AML-193 (cell line): ENCODE measurements around the gene FGFR2.

Source experiments
- DNase-seq, 2 experiments: peaks; one replicate each; lab custom pipeline; 2025; lab: John Stamatoyannopoulos, UW

FGFR2 gene

GRCh38 chr10:121553511-121554264 is 44.6 kb downstream of the FGFR2 start:
- no peak for DNase-seq

DNA sequence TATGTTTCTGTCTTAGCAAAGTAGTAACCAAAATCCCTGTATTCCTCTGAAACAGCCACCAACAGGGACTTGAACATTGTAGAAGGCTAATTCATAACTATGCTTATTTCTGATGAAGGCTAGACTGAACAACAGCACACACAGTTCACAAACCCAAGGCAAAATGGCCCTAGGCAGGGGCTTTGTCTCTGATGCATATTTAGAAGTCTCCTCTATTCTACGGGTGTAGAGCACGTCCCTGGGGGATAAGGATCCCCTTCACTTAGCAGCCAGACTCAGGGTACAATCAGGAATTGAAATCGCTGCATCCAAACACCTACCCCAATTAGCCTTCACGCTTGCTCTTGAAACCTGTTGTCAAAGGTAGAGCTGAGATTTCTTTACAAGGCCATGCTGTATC is 45.5 kb downstream of the FGFR2 start:
- no peak for DNase-seq

DNA sequence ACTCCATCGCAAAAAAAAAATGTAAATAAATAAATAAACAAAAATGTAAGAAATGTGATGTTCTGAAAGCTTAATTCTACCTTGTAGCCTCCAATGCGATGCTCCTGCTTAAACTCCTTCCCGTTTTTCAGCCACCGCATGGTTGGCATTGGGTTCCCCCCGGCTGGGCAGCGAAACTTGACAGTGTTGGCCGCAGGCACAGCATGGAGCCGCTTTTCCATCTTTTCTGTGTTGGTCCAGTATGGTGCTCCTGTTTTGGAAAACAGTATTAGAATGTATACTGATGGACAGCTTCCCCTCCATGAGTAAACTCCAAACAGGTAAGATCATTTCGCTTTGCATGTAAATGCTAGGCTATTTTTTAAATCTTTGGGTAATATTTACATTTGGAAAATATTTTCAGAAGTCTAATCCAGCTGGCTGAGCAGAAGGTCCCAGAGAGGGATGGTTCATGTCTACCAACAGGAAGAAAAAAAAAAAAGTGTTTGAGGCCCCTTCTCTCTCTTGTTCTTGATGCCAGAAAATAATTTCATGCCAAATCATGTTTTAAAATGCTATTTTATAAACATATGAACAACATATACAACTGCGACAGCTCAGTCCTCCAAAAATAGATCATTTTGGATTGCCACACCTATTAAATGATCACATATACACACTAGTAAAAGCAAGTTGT is 46.9 kb downstream of the FGFR2 start:
- no peak for DNase-seq

- no peak for DNase-seq
Measured at GRCh38 chr10:121544301-121544869, 53.9 kb downstream of the FGFR2 start.

- no peak for DNase-seq
Measured at GRCh38 chr10:121543545-121543944, 54.7 kb downstream of the FGFR2 start.

DNA sequence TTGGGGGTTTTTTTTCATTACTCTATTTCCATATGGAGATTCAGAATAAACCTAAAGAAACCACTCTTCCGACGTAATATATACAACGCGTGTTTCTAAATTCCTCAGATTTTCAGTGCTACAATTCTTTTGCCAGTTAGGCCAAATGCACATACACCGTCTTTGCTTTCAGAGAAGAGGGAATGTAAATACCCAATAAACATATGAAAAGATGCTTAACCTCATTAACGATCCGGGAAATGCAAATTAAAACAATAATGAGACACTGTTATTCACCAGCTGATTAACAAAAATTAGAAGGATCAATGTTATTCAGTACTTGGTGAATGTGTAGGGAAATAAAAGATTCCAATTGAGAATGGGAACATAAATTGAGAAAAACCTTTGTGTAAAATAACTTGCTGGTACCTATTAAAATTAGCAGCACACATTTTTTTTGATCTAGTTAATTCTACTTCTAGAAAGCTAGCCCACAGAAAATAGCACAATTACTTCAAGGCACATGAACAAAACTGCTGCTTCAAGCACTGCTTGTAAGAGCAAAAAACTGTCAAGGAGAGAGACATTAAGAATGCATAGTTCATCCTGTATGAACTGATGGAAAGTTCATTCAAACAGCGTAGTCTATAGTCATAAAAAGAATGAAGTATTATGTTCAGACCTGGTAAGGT is 56.7 kb downstream of the FGFR2 start:
- no peak for DNase-seq

DNA sequence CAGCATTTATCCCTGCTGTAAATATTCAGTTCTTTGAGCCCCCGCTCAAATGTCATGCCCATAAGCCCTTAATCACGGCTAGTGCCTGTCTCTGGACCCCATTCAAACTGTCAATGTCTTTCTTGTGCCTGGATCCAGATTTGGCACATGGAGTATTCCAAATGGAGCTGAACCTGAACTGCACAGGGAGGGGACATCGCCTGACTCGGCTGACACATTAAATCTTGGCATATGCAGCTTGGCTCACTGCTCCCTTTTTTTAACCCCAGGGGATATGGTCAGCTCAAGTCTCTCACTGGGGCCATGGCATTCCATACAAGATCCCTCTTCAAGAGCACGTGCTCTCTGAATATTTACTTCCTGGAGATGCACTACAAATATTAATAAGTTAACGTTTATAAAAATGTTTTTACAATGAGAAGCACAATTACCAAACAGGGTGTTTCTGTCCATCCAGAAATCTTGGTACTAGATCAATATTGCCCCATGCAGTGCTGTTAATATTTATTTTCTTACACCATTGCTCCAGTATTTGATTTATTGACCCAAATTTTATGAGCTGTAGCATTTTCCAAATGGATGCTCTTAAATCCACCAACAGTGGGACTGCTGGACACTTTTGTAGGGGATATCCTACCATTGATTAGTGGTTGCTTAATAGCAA is 57.4 kb downstream of the FGFR2 start:
- DNase-seq = no peak

GRCh38 chr10:121539786-121540185 is 58.5 kb downstream of the FGFR2 start:
- no peak for DNase-seq

DNA sequence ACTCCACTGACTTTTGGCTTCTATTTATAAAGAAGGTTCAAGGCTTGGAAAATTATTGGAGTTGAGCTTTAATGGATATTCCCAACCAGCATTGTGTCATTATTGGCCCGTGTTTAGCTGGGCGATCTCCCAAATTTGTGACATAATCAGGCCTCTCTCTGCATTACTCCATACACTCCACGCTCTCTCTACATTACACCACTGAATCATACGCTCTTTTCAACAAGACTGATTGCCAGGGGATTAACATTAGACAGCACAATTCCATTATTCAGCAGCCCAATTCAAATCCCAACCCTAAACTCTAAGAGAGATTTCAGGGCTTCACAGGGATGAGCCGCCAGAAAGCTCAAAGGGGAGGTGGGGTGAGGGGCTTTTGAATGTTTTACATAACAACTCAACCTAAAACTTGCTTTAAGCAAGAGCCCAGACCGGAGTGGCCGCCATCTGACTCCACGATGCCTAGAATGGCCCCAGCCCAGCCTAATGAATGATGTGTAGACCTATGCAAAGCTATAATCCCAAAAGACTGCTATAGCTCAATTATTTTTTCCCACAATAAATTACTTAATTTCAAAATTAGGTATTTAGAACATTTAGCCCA is 61.8 kb downstream of the FGFR2 start:
- DNase-seq = no peak

DNA sequence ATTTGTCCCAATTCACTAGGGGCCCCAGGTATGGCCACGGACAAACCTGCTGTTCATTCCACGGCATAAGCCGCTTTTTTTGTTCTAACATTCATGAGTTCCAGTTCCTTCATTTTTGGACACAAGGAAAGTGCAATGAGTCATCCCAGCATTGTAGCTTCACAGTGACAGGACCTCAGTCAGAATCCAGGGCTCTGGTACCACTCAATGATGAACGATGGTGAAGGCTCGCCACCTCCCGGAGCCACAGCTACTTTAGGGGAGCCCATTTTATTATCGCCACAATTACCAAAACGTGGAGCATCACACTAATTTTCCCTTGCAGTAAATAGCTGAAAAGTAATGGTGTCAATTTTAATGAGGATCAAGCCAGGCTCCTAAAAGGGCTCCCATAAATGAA is 62.9 kb downstream of the FGFR2 start:
- no peak for DNase-seq

DNA sequence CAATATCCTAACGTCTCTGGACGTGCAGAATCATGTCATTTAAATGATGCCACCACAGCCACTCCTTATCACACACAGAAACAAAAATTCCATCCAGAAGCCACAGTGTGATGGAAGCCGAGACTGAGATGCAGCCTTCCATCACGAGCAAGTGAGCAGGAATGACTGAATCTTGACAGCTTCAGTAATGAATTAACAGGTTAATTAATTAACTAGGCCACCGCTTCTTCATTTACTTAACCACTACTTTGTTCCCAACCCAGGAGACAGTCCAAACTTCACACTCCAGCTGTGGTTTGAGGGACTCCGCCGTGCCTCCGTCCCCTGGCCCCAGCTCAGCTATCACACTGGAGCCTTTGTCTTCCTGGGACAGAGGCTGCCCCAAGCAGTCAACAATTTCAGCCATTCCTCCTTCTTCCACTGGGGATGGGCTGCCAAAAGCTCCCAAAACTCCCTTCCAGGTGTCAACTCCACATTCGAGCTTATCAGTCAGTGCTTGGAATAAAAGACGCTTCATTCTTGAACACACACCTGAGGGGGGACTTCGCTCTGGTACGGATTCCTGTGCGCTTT is 65.9 kb downstream of the FGFR2 start:
- no peak for DNase-seq

- no peak for DNase-seq
Measured at GRCh38 chr10:121531830-121532178, 66.4 kb downstream of the FGFR2 start.

DNA sequence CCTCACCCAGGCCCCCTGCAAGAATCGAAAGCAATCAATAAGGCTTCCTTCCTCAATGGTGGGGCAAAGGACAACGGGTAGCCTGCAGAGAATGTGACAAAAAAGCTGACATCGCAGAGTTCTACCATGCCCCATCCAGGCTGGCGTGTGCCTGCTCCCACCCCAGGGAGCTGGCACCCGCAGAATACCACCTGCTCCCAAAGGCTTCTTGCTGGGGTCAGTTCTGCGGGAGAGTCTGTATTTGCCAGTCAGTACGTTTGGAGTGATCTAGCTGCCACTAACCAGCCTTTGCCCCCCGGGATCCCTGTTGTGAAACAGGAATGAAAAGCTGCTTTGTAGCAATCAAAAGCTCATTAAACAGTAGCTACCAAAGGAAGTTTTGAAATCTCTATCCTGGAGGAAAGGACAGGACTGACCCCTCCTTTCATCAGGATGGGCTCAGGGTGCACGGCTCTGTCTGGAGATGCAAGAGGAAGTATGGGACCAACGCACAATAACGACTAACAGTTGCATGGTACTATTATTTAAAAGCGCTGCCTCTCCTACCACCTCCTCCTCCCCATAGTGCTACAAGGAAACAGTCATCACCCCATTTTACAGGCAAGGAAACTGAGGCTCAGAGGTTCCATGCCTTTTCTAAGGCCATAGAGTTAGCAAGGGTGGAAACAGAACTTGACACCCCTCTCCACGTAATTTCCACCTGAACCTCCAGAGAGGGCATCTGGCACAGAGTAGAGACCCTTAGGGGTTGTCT is 67.0 kb downstream of the FGFR2 start:
- DNase-seq = no peak

DNA sequence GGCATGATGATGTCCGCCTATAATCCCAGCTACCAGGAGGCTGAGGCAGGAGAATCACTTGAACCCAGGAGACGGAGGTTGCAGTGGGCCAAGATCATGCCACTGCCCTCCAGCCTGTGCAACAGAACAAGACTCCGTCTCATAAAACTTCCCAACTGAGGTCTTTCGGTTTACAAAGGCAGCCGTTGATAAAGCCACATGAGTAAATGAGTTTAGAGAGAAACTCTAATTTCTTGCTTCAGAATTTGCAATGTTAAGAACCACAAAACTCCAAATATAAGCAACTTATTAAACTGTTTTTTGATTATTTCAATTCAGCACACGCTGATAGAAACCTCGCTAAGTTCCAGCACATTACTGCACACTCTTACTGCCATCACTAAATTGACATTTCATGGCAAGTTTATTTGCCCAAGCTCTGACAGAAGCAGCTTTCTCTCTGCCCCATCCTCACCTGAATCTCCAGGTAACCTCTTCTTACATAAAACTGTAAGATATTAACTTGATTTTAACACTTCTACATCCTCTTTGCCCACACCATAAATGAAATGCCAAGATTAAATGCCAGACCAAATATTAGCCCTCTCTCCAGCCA is 67.7 kb downstream of the FGFR2 start:
- DNase-seq = no peak

GRCh38 chr10:121527690-121528089 is 70.6 kb downstream of the FGFR2 start:
- no peak for DNase-seq

- no peak for DNase-seq
Measured at GRCh38 chr10:121526801-121527221, 71.4 kb downstream of the FGFR2 start.

DNA sequence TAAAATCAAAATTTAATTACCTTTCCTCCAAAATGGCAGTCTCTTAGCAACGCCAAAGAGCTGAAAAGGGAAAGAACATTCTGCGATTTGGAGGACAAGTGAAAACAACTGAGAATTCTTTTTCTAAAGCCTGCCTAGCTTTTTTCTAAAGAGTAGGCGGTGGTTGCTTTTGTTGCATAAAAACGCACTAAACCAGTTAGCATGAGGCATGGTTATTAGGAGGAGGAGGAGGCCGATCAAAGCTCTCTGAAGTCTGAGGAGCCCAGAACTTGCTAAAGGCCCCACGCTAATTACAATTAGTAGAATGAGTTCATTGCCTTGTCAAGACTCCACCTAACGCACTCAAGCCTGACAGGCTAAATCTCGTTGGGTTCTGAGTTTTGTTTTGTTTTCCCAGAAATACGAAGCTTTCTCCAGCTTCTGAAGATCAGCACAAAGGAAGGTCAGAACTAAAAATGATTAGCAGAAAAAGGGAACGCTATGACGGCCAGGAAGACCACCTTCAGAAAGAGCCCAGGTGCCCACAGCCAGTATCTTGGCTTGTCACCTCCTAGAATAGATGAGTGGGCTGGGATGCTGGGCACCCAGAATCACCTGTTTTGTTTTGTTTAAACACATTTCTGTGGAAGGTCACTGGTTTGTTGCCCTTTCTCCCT is 72.0 kb downstream of the FGFR2 start:
- DNase-seq = no peak

GRCh38 chr10:121525251-121526134 is 72.8 kb downstream of the FGFR2 start:
- no peak for DNase-seq
